ENCODE measurements around the gene RBM42. TPM values are rescaled to one million over a fixed set of nuclear protein-coding genes. Genes with fewer than 3 reads are reported as not detected.
A peak's percentile ranks its signal among the peaks of the same experiment; 100 is the strongest.

RBM42 gene
- total RNA-seq, 3 donors from 2014 or later = 44.6 to 51.4 (median 44.6) TPM

- no peaks in the 10 kb centered on the region for H3K36me3 ChIP-seq
- no peak for TF ChIP-seq POLR2AphosphoS5 (IDR thresholded peaks at IDR 0.05)
- no peak for TF ChIP-seq POLR2A (IDR thresholded peaks at IDR 0.05)
- no peak for TF ChIP-seq CTCF (IDR thresholded peaks at IDR 0.05)
- no peaks in the 10 kb centered on the region for H3K4me1 ChIP-seq
- H3K27me3 ChIP-seq = no peaks in the 10 kb centered on the region
- H3K27ac ChIP-seq = no peak overlapping the region
- H3K9me3 ChIP-seq = no peaks in the 10 kb centered on the region
- intact Hi-C loops (cut with DNase I; ENCODE audit: low total_unique reads) = no loop called here
- no peak overlapping the region for H3K4me3 ChIP-seq
- no peak for DNase-seq (ENCODE audit: low spot score in 2 of 2)
These were observed 21.2 kb upstream of the RBM42 start for GRCh38 chr19:35607661-35608060.

GRCh38 chr19:35608251-35608650 is 20.6 kb upstream of the RBM42 start:
- H3K36me3 ChIP-seq = no peaks in the 10 kb centered on the region
- DNase-seq (ENCODE audit: low spot score in 2 of 2) = no peak
- no peak for TF ChIP-seq POLR2AphosphoS5 (IDR thresholded peaks at IDR 0.05)
- no peak for TF ChIP-seq CTCF (IDR thresholded peaks at IDR 0.05)
- H3K4me3 ChIP-seq = no peak overlapping the region
- no peak overlapping the region for H3K27ac ChIP-seq
- no peaks in the 10 kb centered on the region for H3K9me3 ChIP-seq
- intact Hi-C loops (cut with DNase I; ENCODE audit: low total_unique reads) = no loop called here
- no peaks in the 10 kb centered on the region for H3K27me3 ChIP-seq
- peaks cover 0 to 4% of the 10 kb centered on the region in 2 donors for H3K4me1 ChIP-seq

GRCh38 chr19:35609851-35610353 is 18.9 kb upstream of the RBM42 start:
- no peak for DNase-seq (ENCODE audit: low spot score in 2 of 2)
- no peaks in the 10 kb centered on the region for H3K36me3 ChIP-seq
- H3K27ac ChIP-seq = no peak overlapping the region
- peaks cover 0 to 4% of the 10 kb centered on the region in 2 donors for H3K4me1 ChIP-seq
- H3K27me3 ChIP-seq = no peaks in the 10 kb centered on the region
- TF ChIP-seq POLR2A (IDR thresholded peaks at IDR 0.05) = no peak
- TF ChIP-seq CTCF (IDR thresholded peaks at IDR 0.05) = no peak
- no peak for TF ChIP-seq POLR2AphosphoS5 (IDR thresholded peaks at IDR 0.05)
- no peaks in the 10 kb centered on the region for H3K9me3 ChIP-seq
- intact Hi-C loops (cut with DNase I; ENCODE audit: low total_unique reads) = no loop called here
- H3K4me3 ChIP-seq = no peak overlapping the region

- no peak for DNase-seq (ENCODE audit: low spot score in 2 of 2)
- intact Hi-C loops (cut with DNase I; ENCODE audit: low total_unique reads) = no loop called here
- H3K27ac ChIP-seq = peak overlapping the region in 1 of 2 donors; percentile 86
- no peaks in the 10 kb centered on the region for H3K27me3 ChIP-seq
- TF ChIP-seq POLR2A (IDR thresholded peaks at IDR 0.05) (no peak), CTCF (IDR thresholded peaks at IDR 0.05) (no peak), POLR2AphosphoS5 (IDR thresholded peaks at IDR 0.05) (no peak)
- peaks cover 0 to 4% of the 10 kb centered on the region in 2 donors for H3K4me1 ChIP-seq
- no peaks in the 10 kb centered on the region for H3K36me3 ChIP-seq
- H3K9me3 ChIP-seq = no peaks in the 10 kb centered on the region
- peak overlapping the region; percentile 73 to 85 (median 81) for H3K4me3 ChIP-seq
These were observed 16.6 kb upstream of the RBM42 start for GRCh38 chr19:35612224-35612558.

- intact Hi-C loops (cut with DNase I; ENCODE audit: low total_unique reads) = no loop called here
- peak; percentile 95 to 96 for DNase-seq (ENCODE audit: low spot score in 2 of 2)
- Histone ChIP-seq H3K27ac (peak within 1 kb of the TSS; percentile 75 to 86), H3K9me3 (no peaks in the 10 kb centered on the region), H3K4me1 (peaks cover 0 to 4% of the 10 kb centered on the region in 2 donors), H3K27me3 (no peaks in the 10 kb centered on the region), H3K4me3 (peak within 1 kb of the TSS; percentile 73 to 85 (median 81)), H3K36me3 (no peaks in the 10 kb centered on the region)
- no peak for TF ChIP-seq POLR2A (IDR thresholded peaks at IDR 0.05)
- TF ChIP-seq CTCF (IDR thresholded peaks at IDR 0.05) = no peak
- TF ChIP-seq POLR2AphosphoS5 (IDR thresholded peaks at IDR 0.05) = peak; percentile 88 to 92 (median 88)
These were observed 16.1 kb upstream of the RBM42 start, which contains the start of gene HAUS5 for GRCh38 chr19:35612559-35613321. Gene HAUS5, plus strand, starts transcription at chr19:35612735. Its CDS starts 60 bp downstream, at chr19:35612795.
